GM21825 (cell line): ENCODE measurements around the gene MAP3K12.
"Not testable (repeated sequence)": the region's sequence is repeated elsewhere in the genome, so short reads cannot be mapped to it uniquely, and the experiment has no call there.

Source experiments
- ATAC-seq: cut with Tn5 transposase; IDR thresholded peaks from one replicate; pipeline ENCODE4 v1.9.1; 2021; ENCODE audit warnings: mild to moderate bottlenecking, moderate library complexity; ENCODE audit not compliant: unreplicated experiment

The MAP3K12 gene

DNA sequence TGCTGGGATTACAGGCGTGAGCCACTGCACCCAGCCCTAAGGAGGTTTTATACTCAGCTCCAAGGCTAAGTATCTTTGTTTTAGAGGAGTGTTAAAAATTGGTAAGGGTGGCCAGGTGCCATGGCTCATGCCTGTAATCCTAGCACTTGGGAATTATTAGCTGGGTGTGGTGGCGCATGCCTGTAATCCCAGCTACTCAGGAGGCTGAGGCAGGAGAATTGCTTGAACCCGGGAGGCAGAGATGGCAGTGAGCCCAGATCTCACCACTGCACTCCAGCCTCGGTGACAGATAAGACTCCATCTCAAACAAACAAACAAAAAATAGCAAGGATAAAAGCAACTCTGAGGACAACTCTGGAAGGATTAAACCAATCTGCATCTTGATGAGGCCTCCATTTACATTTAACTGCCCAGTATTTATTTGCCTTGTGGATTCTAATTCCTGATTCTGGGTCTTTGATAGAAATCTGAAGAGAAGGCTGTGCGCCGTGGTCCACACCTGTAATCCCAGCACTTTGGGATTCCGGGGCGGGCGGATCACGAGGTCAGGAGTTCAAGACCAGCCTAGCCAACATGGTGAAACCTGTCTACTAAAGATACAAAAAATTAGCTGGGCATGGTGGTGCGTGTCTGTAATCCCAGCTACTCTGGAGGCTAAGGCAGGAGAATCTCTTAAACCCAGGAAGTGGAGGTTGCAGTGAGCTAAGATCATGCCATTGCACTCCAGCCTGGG, 54.5 kb downstream of the MAP3K12 start:
- not testable (repeated sequence) for ATAC-seq

DNA sequence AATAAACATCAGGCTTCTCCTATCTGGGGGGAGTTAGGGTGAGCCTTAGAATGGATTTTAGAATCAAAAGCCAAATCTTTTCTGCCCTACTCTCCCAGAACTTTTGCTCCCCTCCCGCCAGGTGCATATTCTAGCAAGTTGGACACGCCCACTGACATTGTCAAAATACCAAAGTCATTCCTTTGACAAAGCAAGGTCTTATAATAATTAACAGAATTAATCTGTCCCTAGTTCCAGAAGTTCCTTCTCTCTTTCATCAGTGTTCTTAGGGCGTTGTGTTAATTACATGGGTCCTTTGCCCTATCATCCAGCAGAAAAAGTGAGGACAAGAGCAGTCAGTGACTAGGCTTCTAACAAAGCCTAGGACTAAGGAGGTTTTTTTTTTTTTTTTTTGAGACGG, 55.3 kb downstream of the MAP3K12 start:
- no peak for ATAC-seq

DNA sequence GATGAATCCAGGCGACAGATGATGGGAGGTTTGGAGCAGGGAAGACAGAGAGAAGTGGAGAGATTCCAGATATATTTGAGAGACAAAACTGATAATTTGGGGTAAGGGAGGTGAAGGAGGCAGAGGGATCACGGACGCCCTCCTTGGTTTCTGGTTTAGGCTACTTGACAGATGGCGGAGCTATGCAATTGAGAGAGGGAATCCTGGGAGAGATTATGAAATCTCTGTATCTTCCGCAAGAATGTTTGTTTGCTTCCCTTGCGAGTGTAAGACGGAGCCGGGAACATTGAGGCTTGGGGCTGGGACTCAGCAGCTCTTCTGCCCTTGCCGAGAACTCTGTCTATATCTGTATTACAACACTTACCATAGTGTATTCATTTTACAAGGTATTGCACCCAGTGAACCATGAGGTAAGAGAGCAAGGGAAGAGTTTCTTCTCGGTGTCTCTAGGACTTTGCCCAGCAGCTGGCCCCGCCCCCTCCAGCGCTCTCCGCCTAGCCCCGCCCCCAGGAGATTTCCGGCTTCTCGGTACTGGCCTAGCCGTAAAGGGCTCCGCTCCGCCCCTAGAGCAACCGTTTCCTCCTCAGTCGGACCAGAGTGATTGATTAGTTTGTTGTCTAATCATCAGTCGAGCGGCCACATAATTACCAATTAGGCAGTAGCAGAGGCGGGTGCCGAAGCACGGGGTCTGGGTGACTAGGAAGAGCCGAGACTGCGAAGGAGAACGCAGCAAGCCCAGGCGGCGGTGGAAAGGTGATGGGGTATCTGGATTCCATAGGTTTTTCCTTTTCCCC, 58.0 kb downstream of the MAP3K12 start, which contains the start of gene PRR13:
Gene PRR13 (plus strand): TSS at position 695 of the 794 bp plus-strand sequence. CDS start 981 bp downstream, outside the sequence.
- peak; percentile 98 for ATAC-seq

DNA sequence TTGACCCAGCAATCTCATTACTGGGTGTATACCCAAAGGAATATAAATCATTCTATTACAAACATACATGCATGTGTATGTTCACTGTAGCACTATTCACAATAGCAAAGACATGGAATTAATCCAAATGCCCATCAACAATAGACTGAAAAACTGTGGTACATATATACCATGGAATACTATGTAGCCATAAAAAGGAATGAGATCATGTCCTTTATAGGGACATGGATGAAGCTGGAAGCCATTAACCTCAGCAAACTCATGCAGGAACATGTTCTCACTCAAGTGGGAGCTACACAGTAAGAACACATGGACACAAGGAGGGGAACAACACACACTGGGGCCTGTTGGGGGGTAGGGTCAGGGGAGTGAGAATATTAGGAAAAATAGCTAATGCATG, 59.7 kb downstream of the MAP3K12 start:
- not testable (repeated sequence) for ATAC-seq

GRCh38 chr12:53435326-53435725, 63.9 kb downstream of the MAP3K12 start:
- not testable (repeated sequence) for ATAC-seq

DNA sequence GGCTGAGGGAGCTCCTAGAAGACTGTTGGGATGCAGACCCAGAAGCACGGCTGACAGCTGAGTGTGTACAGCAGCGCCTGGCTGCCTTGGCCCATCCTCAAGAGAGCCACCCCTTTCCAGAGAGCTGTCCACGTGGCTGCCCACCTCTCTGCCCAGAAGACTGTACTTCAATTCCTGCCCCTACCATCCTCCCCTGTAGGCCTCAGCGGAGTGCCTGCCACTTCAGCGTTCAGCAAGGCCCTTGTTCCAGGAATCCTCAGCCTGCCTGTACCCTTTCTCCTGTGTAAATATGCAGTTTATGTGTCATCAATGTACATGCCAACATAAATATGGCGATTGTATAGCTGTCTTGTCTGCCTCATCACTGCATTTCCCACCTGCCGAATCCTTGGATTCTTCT, 68.1 kb downstream of the MAP3K12 start:
- ATAC-seq: no peak

GRCh38 chr12:53430116-53430515, 69.1 kb downstream of the MAP3K12 start:
- ATAC-seq: no peak
